SJCRH30 (cell line): ENCODE data around the gene TNFAIP2. TPM values are rescaled to one million over a fixed set of nuclear protein-coding genes. Genes with fewer than 3 reads are reported as not detected.
"Not testable (repeated sequence)": the region's sequence is repeated elsewhere in the genome, so short reads cannot be mapped to it uniquely, and the experiment has no call there.

Source experiments
- DNase-seq, 2 experiments: peaks; one replicate each; pipeline ENCODE4 v3.0.0-alpha.2; 2015 to 2020
- H3K27ac ChIP-seq: fragments of 250-450 bp; sonication (Bioruptor Pico); 2 replicates; pipeline ENCODE4 v1.5.1; 2020; ENCODE audit warnings: mild to moderate bottlenecking, moderate library complexity
- H3K27me3 ChIP-seq: fragments of 250-450 bp; sonication (Bioruptor Pico); 2 replicates; pipeline ENCODE4 v1.5.1; 2020; ENCODE audit warnings: mild to moderate bottlenecking, moderate library complexity
- H3K36me3 ChIP-seq: fragments of 250-450 bp; sonication (Bioruptor Pico); 2 replicates; pipeline ENCODE4 v1.5.1; 2020; ENCODE audit warnings: mild to moderate bottlenecking, moderate library complexity
- H3K4me1 ChIP-seq: fragments of 250-450 bp; sonication (Bioruptor Pico); 2 replicates; pipeline ENCODE4 v1.5.1; 2020; ENCODE audit warnings: mild to moderate bottlenecking, moderate library complexity
- H3K4me3 ChIP-seq: fragments of 250-450 bp; sonication (Bioruptor Pico); 2 replicates; pipeline ENCODE4 v1.5.1; 2020; ENCODE audit warnings: mild to moderate bottlenecking, moderate library complexity
- H3K9me3 ChIP-seq: fragments of 250-450 bp; sonication (Bioruptor Pico); replicated peaks from 2 replicates; pipeline ENCODE4 v1.5.1; 2020; ENCODE audit warnings: mild to moderate bottlenecking, moderate library complexity
- total RNA-seq: library from RNA; depleted of rRNA; stranded (reverse); fragments of >200 nt; shearing (Covaris generic); gene quantifications from 2 replicates; pipeline ENCODE4 v1.2.3, GENCODE V29; 2014

TNFAIP2 gene
- total RNA-seq, 1 experiment from 2014 or later: 5.9 TPM

DNA sequence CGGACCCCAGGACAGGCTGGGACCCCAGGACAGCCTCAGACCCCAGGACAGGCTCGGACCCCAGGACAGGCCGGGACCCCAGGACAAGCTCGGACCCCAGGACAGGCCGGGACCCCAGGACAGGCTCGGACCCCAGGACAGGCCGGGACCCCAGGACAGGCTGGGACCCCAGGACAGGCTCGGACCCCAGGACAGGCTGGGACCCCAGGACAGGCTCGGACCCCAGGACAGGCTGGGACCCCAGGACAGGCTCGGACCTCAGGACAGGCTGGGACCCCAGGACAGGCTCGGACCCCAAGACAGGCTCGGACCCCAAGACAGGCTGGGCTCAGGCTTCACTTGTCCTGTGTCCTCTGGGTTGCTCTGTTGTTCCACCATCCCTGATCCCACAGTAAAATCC lies 32.2 kb downstream of the TNFAIP2 start:
- not testable (repeated sequence) for H3K9me3 ChIP-seq, H3K27ac ChIP-seq, H3K4me3 ChIP-seq, H3K27me3 ChIP-seq, H3K36me3 ChIP-seq, DNase-seq, H3K4me1 ChIP-seq

DNA sequence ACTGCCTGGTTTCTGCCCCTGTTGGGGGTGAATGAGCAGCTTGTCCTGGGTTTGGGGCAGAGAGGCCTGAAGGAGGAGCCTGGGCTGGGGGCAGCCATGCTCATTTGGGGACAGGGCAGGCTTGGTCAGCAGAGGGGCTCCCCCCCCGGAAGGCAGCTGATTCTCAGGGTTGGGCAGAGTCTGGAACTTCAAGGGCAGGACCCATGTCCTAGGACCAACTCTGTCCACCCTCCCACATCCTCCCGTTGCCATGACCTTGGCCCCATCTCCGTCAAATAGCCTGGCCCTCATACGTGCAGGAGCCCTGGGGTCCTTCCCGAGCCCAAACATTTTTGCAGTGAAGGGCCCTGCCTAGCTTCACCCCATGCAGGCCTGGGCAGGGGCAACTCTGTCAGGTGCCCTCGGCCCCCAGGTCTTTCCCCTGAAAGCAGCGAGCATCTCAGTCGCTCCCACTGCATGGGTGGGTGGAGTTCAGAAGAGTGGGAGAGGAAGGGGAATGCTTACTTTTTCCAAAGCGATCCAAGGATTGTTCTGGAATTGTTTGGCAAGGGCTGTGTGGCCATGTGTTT lies 32.6 kb downstream of the TNFAIP2 start:
- Histone ChIP-seq H3K4me3 (no peak overlapping the region), H3K27me3 (peaks cover 7% of the 10 kb centered on the region; the same call in 1 of the 2 replicates), H3K9me3 (no peaks in the 10 kb centered on the region), H3K4me1 (no peaks in the 10 kb centered on the region), H3K36me3 (no peaks in the 10 kb centered on the region), H3K27ac (no peak overlapping the region)
- no peak for DNase-seq

DNA sequence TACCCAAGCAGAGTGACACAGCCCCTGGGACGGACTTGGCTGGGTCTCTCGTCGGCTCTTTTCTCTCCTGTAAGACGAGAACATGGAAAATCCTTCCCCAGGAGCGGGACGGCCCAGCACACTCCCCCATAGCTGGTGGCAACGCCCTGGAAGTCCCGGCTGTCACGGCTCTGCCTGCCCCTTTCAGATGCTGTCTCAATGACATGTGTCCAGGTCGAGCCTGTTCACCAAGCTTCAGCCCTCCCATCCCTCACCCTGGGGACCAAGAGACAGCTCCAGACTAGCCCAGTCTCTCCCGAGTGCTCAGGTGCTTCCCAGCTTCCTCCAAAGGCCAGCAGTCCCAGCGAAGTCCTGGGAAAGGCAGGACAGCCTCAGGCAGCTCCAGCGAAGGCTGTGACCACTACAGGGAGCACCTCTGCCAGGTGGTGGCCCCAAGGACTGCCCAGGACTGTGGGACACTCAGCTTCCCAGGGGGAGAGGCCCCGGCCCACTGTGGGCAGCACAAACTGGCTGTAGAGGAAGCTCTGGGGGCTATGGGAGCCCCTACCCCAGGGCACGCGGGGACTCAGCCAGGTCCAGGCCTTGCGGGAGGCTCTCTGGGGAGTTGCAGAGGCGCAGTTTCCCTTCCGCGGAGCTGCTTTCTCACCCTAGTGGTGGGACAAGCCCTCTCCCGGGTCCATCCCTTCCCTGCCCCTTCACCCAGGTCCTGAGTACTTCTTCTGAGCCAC lies 33.6 kb downstream of the TNFAIP2 start:
- Histone ChIP-seq H3K27ac (no peak overlapping the region), H3K4me3 (no peak overlapping the region), H3K36me3 (no peaks in the 10 kb centered on the region), H3K9me3 (no peaks in the 10 kb centered on the region), H3K4me1 (no peaks in the 10 kb centered on the region), H3K27me3 (peaks cover 11% of the 10 kb centered on the region; the same call in 1 of the 2 replicates)
- no peak for DNase-seq

DNA sequence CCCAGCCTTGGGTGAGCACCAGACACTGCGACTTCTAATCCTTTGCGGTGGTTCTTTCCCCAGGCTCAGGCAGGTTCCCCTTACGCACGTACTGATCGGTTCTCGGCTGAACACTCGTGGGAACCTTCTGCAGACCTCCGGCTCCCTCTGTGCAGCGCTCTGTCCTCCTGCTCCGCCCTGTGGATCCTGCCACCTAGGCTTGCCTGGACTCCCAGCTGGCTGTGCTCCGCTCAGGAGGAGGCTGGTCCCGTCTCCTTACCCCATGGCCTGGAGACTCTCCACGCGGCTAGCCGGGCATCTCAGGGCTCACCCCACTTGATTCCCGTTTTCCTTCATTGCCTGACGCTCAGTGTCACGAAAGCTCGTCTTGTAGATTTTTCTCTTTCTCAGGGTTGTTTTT lies 34.7 kb downstream of the TNFAIP2 start:
- no peaks in the 10 kb centered on the region for H3K36me3 ChIP-seq
- DNase-seq: no peak
- no peak overlapping the region for H3K27ac ChIP-seq
- H3K4me1 ChIP-seq: no peaks in the 10 kb centered on the region
- H3K9me3 ChIP-seq: no peaks in the 10 kb centered on the region
- H3K4me3 ChIP-seq: no peak overlapping the region
- H3K27me3 ChIP-seq: peaks cover 11% of the 10 kb centered on the region; the same call in 1 of the 2 replicates

DNA sequence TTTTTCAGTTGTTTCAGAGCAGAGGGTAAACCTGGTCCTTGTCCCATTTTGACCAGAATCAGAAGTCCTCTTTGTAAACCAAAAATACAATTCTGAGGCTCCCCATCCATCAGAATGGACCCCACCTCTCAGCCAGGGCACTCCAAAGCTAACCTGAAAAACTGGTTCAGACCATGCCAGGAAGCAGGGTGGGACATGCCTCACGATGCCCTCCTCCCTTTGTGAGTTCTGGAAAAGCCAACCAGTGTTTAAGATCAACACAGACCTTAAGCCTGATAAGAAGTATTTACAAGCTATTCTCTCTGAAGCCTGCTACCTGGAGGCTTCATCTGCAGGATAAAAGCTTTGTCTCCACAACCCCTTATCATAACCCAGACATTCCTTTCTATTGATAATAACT lies 35.4 kb downstream of the TNFAIP2 start:
- Histone ChIP-seq H3K27me3 (peaks cover 11% of the 10 kb centered on the region; the same call in 1 of the 2 replicates), H3K27ac (no peak overlapping the region), H3K4me3 (no peak overlapping the region), H3K9me3 (no peaks in the 10 kb centered on the region), H3K36me3 (no peaks in the 10 kb centered on the region), H3K4me1 (no peaks in the 10 kb centered on the region)
- no peak for DNase-seq

DNA sequence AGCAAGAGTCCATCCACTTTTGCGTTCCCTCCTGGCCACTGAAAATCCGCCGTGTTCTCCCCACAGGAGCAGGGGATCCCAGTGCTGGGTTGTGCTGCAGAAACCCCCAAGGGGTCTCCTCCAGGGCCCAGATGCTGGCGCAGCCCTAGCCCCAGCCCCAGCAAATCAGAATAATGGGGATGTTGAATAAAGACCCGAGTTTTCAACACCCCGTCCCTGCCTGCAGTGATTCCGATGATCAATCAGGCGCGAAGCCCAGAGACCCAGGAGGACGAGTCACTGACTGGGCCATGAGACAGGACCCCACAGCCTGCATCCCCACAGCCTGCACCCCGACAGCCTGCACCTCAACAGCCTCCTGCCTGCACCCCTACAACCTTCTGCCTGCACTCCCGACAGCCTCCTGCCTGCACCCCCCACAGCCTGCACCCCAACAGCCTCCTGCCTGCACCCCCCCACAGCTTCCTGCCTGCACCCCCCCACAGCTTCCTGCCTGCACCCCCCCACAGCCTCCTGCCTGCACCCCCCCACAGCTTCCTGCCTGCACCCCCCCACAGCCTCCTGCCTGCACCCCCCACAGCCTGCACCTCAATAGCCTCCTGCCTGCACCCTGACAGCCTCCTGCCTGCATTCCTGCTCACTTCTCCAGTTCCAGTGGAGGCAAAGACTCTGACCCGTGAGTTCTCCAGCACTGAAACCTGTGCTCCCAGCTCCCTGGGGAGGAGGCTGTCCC lies 37.2 kb downstream of the TNFAIP2 start:
- H3K9me3 ChIP-seq: no peaks in the 10 kb centered on the region
- no peaks in the 10 kb centered on the region for H3K4me1 ChIP-seq
- no peak for DNase-seq
- H3K4me3 ChIP-seq: no peak overlapping the region
- H3K36me3 ChIP-seq: no peaks in the 10 kb centered on the region
- H3K27ac ChIP-seq: no peak overlapping the region
- peaks cover 11% of the 10 kb centered on the region; the same call in 1 of the 2 replicates for H3K27me3 ChIP-seq

DNA sequence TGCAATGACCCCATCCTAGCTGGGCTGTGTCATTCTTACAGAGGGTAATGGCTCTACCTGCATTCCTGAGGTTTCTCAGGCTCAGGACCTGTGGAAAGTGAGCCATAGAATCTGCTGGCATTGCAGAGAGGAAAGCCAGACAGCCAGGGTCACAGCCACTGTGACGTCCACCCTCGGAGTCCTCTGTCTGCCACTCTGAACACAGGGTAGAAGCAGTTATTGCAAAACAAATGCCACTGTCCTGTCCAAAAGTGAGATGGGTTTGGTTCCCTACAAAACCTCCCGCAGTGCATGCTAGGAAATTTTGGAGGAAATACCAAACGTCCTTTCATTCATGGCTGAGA lies 37.8 kb downstream of the TNFAIP2 start:
- Histone ChIP-seq H3K4me1 (no peaks in the 10 kb centered on the region), H3K27me3 (peaks cover 11% of the 10 kb centered on the region; the same call in 1 of the 2 replicates), H3K9me3 (no peaks in the 10 kb centered on the region), H3K27ac (no peak overlapping the region), H3K4me3 (no peak overlapping the region), H3K36me3 (no peaks in the 10 kb centered on the region)
- no peak for DNase-seq

DNA sequence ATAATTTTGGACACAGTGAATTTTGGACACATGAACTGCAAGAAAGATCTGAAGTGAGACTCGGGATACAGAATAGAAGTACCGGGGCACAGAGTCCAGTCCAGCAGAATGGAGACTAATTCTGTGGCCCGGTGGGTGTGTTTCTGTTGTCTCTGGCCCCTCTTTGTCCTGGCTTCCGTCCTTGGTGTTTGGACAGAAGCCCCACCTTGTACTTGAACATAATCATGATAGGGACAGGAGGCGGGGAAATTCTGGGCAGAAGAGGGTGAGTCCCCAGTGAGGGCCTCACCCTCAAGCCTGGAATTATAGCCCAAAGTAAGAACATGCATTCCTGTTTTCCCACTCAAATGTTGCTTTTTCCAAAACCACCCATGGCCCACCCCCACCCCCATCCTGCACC lies 39.9 kb downstream of the TNFAIP2 start:
- no peak for DNase-seq
- Histone ChIP-seq H3K27ac (no peak overlapping the region), H3K27me3 (peaks cover 11% of the 10 kb centered on the region; the same call in 1 of the 2 replicates), H3K4me1 (no peaks in the 10 kb centered on the region), H3K36me3 (no peaks in the 10 kb centered on the region), H3K4me3 (no peak overlapping the region), H3K9me3 (no peaks in the 10 kb centered on the region)

DNA sequence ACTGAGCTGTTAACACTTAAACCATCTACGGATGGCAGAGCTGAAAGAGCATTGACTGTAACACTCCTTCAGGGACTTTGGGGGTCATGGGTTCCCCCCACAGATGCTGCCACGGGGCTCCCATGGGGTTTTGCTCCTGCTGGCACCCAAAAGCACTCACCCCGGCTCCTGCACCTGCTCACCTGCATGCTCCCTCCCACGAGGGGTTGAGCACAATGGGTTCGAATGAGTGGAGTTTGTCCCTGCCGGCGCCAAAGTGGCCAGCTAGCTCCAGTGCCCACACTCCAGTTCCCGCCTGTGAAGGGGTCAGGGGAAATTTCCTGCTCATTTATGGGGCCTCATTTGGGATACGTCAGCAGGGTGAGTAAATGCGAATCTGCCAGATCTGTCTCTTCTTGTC lies 40.7 kb downstream of the TNFAIP2 start:
- no peaks in the 10 kb centered on the region for H3K36me3 ChIP-seq
- no peak overlapping the region for H3K27ac ChIP-seq
- peaks cover 10% of the 10 kb centered on the region; the same call in 1 of the 2 replicates for H3K27me3 ChIP-seq
- DNase-seq: no peak
- no peaks in the 10 kb centered on the region for H3K4me1 ChIP-seq
- H3K9me3 ChIP-seq: no peaks in the 10 kb centered on the region
- H3K4me3 ChIP-seq: no peak overlapping the region

DNA sequence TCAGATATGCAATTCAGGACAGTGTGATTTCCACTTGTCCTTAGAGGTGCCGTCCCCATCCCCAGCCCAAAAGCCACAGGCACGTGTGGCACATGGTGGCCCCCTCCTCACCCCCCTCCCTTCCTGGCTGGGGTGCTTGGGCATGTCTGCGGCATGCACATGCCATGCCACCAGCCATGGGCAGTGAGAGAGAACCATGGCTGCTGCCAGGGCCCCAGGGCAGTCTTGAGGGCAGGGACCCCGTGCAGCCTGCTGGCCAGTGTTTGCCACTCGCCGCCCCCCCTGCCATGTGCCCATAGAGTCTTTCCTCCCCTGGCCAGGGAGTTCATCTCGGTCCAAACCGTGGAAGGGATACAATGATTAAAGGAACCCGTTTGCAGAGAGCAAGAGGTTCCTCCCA lies 41.5 kb downstream of the TNFAIP2 start:
- Histone ChIP-seq H3K27ac (no peak overlapping the region), H3K27me3 (peaks cover 4% of the 10 kb centered on the region; the same call in 1 of the 2 replicates), H3K9me3 (no peaks in the 10 kb centered on the region), H3K36me3 (no peaks in the 10 kb centered on the region), H3K4me3 (no peak overlapping the region), H3K4me1 (no peaks in the 10 kb centered on the region)
- no peak for DNase-seq

DNA sequence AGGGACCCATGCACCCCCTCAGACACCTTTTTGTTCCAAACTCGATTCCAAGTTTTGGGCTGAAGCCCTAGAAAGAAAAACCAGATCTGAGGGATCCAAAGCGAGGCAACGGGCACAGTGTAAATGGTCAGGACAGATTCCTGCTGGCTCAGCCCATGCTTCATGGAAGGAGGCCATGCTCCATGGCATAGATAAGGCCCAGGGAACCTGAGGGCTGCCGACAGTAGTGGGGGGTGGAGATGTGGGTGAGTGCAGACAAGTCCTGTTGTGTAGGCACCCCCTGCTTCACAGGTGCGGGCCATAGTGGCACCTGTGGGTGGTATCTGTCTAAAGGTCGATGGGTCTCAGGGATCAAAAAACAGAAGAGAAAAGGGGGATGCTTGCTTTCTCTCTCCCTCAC lies 42.1 kb downstream of the TNFAIP2 start:
- Histone ChIP-seq H3K27ac (no peak overlapping the region), H3K4me1 (no peaks in the 10 kb centered on the region), H3K4me3 (no peak overlapping the region), H3K27me3 (peaks cover 4% of the 10 kb centered on the region; the same call in 1 of the 2 replicates), H3K36me3 (no peaks in the 10 kb centered on the region), H3K9me3 (0 out of 2 replicates have a peak, but pooled peaks cover 4% of the 10 kb centered on the region)
- DNase-seq: no peak

DNA sequence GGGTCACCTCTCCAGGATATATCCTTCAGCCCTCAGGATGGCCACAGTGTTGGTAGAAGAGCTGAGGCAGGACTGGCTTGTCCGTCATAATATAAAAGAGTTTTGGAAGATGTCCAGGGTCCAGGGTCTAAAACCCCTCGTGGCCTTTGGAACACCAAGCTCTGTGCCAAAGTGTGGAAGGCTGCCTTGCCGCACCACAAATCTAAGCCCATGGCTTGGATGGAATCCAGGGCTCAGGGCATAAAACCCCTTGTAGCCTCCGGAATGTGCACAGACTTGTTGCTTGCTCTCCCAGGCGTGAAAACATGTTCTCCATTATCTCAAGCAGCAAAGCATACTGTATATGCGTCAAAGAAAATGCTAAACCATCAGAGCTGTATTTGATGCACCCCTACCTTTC lies 46.7 kb downstream of the TNFAIP2 start:
- H3K27me3 ChIP-seq: no peaks in the 10 kb centered on the region; the same call in 1 of the 2 replicates
- H3K4me3 ChIP-seq: no peak overlapping the region
- H3K27ac ChIP-seq: no peak overlapping the region
- H3K36me3 ChIP-seq: no peaks in the 10 kb centered on the region
- no peak for DNase-seq
- H3K9me3 ChIP-seq: peaks cover 11% of the 10 kb centered on the region; the same call in 1 of the 2 replicates
- H3K4me1 ChIP-seq: no peaks in the 10 kb centered on the region

DNA sequence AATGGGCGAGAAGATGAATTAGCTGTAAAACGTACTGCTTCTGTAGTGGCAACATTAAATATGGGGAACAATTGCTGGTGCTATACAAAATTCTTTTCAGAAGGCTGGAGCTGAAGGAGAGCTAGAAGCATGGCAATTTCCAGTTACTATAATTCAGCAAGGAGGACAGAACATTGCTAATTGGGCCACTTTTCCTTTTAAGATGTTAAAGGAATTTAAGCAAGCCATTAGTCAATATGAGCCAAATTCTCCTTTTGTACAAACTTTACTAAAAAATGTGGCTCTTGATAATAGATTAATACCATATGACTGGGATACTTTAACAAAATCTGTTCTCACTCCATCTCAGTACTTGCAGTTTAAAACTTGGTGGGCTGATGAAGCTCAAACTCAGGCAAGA lies 47.9 kb downstream of the TNFAIP2 start:
- DNase-seq, H3K4me1 ChIP-seq, H3K36me3 ChIP-seq, H3K27ac ChIP-seq, H3K27me3 ChIP-seq, H3K4me3 ChIP-seq: not testable (repeated sequence)
- H3K9me3 ChIP-seq: peaks cover 11% of the 10 kb centered on the region; the same call in 1 of the 2 replicates

DNA sequence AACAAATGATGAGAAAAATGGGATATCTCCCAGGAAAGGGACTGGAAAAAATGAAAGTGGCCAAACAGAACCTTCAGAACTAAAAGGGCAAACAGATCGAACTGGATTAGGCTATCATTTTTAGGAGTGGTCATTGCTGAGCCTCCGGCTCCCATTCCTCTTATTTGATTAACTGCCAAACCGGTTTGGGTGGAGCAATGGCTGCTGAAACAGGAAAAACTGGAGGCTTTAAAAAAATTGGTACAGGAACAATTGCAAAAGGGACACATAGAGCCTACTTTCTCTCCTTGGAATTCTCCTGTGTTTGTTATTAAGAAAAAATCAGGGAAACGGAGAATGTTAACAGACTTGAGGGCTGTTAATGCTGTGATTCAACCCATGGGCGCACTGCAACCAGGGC lies 49.7 kb downstream of the TNFAIP2 start:
- DNase-seq: no peak
- Histone ChIP-seq H3K27ac (no peak overlapping the region), H3K9me3 (peaks cover 11% of the 10 kb centered on the region; the same call in 1 of the 2 replicates), H3K4me1 (no peaks in the 10 kb centered on the region), H3K4me3 (no peak overlapping the region), H3K36me3 (no peaks in the 10 kb centered on the region), H3K27me3 (no peaks in the 10 kb centered on the region)

DNA sequence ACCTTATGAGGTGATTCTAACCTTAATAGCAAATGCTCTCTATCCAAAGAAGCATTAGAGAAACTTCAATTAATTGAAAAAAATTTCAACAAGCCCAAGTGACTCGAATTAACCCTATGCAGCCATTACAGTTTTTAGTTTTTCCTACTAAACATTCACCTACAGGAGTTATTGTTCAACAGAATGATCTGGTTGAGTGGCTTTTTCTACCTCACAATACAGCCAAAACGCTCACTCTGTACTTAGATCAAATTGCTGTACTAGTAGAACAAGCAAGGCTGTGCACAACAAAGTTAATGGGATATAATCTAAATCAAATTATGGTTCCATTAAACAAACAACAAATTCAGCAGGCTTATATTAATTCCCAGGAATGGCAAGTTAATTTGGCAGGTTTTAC lies 50.6 kb downstream of the TNFAIP2 start:
- not testable (repeated sequence) for DNase-seq, H3K27ac ChIP-seq, H3K4me1 ChIP-seq, H3K4me3 ChIP-seq, H3K36me3 ChIP-seq, H3K27me3 ChIP-seq
- H3K9me3 ChIP-seq: peaks cover 11% of the 10 kb centered on the region; the same call in 1 of the 2 replicates
